ENCODE data around the gene DMGDH.
A peak's percentile ranks its signal among the peaks of the same experiment; 100 is the strongest.

The DMGDH gene

GRCh38 chr5:79069488-79070349 is at the start of gene DMGDH, which contains the start of gene BHMT2:
Gene DMGDH (minus strand): TSS chr5:79069674. CDS start chr5:79069620, 54 bp downstream.
Gene BHMT2 (plus strand): TSS chr5:79069767. CDS start chr5:79069783, 16 bp downstream.
- DNase-seq = no peak

GRCh38 chr5:79112703-79113058 is 43.2 kb upstream of the DMGDH start:
- DNase-seq = no peak

- no peak for DNase-seq
These were observed 42.7 kb upstream of the DMGDH start for GRCh38 chr5:79111960-79112702.

GRCh38 chr5:79111387-79111959 is 42.0 kb upstream of the DMGDH start, which contains the start of gene BHMT:
Gene BHMT (plus strand): TSS chr5:79111809. CDS start chr5:79111886, 77 bp downstream.
- no peak for DNase-seq

GRCh38 chr5:79109527-79110492 is 40.3 kb upstream of the DMGDH start:
- peak; percentile 5 for DNase-seq

- DNase-seq = no peak
These were observed 39.3 kb upstream of the DMGDH start for GRCh38 chr5:79108792-79109191.

GRCh38 chr5:79108086-79108485 is 38.6 kb upstream of the DMGDH start:
- no peak for DNase-seq

- no peak for DNase-seq
These were observed 37.7 kb upstream of the DMGDH start for GRCh38 chr5:79107020-79107796.

- no peak for DNase-seq
These were observed 36.4 kb upstream of the DMGDH start for GRCh38 chr5:79105868-79106267.

- DNase-seq = no peak
These were observed 24.3 kb upstream of the DMGDH start for GRCh38 chr5:79093762-79094161.

- no peak for DNase-seq
These were observed 21.6 kb upstream of the DMGDH start for GRCh38 chr5:79091064-79091463.

GRCh38 chr5:79088507-79088906 is 19.0 kb upstream of the DMGDH start:
- DNase-seq = no peak

- no peak for DNase-seq
These were observed 16.6 kb upstream of the DMGDH start for GRCh38 chr5:79086116-79086515.

GRCh38 chr5:79081779-79082178 is 12.3 kb upstream of the DMGDH start:
- DNase-seq = no peak

- DNase-seq = no peak
These were observed 11.3 kb upstream of the DMGDH start for GRCh38 chr5:79080804-79081203.

GRCh38 chr5:79077680-79078365 is 8.3 kb upstream of the DMGDH start:
- DNase-seq = no peak

- DNase-seq = no peak
These were observed 7.3 kb upstream of the DMGDH start for GRCh38 chr5:79076819-79077218.

- DNase-seq = no peak
These were observed 6.4 kb upstream of the DMGDH start for GRCh38 chr5:79075646-79076426.

- DNase-seq = no peak
These were observed 5.2 kb upstream of the DMGDH start for GRCh38 chr5:79074641-79075040.

- DNase-seq = no peak
These were observed 835 bp upstream of the DMGDH start for GRCh38 chr5:79070350-79070667.
